D341Med (cell line): ENCODE data around the gene AP2B1.
A peak's percentile ranks its signal among the peaks of the same experiment; 100 is the strongest.
"Not testable (repeated sequence)": the region's sequence is repeated elsewhere in the genome, so short reads cannot be mapped to it uniquely, and the experiment has no call there.

Source experiments
- DNase-seq: peaks from one replicate; pipeline ENCODE4 v3.0.0; 2012; ENCODE audit warnings: low spot score

The AP2B1 gene

DNA sequence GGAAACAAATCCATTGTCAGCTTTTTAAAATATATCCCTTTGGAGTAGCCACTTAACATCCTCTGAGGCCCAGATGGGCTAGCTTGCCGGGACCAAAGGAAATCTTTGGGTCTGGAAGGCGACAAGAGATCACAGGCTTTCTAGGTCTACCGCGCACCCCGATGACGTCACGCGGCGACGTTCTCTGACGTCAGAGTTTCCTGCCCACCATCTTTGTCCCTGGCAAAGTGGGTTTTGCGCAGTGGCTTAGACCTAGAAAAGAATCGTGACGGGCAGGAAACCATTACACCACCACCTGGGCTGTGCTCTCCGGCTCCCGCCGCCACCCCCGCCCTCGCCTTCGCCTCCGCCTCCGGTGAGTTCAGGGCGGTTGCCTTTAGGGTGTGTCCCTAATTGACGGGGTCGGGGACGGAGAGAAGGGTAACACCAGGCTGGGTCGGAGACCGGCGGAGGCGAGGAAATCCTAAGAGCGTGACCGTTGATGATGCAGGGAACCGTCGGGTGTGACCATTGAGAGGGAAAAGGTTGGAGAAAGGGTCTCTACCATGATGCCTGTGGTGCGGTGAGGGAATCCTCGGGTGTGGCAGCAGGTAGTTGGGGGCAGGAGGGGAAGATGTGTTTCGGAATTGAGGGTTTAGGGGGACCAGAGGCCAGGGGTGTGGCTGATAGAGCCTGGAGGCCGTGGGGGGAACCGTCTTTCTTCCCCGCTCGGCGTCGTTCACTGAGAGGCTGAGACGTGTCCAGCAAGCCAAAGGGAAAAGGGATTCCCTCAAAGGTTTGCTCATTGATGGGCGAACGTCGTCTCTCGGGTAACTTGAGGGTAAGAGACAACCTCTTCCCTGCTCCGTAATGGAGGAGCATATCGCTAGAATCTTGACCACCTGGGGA is at the start of gene AP2B1:
Gene AP2B1, plus strand, starts transcription at position 249 of the 888 bp plus-strand sequence. CDS start 6,709 bp downstream, outside the sequence.
- DNase-seq: peak; percentile 95

DNA sequence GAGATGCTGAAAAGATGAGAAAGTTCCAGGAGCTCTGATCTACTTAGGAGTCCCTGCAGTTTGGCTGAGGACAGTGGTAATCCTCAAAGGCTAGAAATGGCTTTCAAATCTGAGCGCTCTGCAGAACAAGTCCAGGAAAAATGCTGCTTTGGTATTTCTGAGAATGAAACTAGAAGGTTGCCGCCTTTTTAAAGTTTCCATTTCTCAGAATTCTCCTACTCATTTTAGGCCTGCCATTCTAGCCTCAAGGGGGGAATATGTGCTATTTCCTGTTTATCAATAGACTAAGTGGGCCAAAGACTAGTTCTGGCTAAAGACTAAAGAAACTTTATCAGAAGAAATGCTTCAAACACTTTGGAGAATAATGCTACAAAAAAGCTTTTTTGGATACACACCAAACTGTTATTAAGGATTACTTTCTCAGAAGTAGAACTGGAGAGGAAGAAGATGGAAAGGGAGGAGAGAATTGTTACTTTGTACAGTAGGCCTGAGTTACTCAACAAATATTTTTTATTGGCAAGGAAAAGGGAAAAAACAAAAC is 49.5 kb upstream of the AP2B1 start, which contains the start of gene SLFN12L:
Gene SLFN12L, minus strand, starts transcription at position 78 of the 541 bp plus-strand sequence. CDS start 15,314 bp downstream, outside the sequence.
- DNase-seq: no peak

DNA sequence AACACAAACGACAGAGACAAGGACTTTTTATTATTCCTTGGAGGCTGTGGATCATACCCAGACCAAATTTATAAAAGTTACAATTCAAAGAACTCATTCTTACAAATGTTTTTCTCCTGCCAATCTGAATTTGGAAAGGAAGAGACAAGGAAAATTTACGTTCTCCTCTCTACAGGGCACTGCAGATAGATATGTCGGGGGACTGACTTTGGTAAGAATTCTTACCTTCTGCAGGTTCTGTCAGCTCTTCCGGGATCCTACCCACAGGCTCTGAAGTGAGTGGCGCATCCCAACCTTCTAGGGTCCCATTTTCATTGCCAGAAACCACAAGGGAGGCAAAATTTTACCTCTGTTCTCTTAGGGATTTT is 47.5 kb upstream of the AP2B1 start:
- DNase-seq: no peak

DNA sequence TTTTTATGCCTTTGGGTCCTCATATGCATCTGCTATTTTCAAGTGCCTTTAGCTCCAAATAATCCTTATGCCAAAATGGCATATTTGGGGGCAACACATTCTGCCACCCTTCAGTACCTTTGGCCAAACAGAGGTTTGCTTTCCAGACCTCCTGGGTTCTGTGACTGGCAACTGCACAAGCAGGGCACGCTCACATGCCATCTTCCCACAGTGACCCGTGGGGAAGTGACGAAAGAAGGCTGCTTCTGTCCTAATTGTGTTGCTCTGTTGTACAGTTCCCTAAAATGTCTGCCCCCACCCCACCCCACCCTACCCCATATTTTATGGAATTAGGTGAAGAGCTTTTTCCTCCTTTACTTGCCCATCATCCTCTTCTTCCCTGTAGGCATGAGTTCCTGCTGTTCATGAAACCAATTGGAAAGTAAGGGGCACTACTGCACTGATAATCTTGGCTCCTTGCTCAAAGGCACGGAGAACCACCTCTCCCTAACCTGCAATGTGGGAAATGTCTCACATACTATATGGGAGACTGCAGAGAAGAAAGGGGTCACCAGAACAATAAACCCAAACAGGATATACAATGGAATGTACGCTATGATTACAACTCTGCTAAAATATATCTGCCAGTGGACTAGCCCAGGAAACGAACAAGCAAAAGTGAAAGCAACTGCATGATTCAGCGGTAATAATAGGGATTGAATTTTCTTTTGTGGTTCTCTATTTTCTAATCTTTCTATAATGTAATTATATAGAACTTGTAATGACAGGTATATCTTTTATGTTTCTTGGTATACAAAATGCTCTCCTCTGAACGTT is 46.3 kb upstream of the AP2B1 start:
- DNase-seq: no peak

DNA sequence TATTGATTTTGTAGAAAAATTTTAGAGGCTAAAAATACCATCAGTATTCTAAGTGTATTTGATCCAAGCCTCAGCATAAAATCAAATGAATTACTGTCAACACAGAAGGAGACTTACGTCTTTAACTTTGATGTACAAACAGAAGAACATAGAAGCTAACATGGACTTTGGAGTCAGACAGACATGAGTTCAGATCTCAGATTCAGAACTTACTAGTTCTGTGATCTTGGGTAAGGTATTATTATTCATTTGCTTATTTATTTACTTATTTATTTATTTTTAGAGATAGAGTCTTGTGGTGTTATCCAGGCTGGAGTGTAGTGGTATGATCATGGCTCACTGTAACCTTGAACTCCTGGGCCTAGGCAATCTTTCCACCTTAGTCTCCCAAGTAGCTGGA is 45.7 kb upstream of the AP2B1 start:
- no peak for DNase-seq

DNA sequence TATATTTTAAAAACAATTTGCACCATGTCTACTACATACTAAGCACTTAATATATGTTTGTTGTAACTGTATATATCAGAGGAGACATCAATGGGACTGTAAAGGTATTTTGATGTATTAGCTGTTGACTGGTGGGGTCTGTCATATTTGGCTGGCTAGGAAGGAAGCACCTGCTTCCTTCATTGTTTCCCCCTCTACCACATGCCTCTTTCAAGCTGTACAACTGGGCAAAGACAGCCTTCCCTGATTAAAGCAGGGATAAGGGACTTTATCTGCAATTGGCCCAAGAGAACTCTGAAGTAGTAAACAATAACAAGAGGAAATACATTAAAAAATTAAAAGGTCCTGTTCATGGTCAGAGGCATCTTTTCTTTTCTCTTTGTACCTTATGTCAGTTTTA is 44.1 kb upstream of the AP2B1 start:
- no peak for DNase-seq

DNA sequence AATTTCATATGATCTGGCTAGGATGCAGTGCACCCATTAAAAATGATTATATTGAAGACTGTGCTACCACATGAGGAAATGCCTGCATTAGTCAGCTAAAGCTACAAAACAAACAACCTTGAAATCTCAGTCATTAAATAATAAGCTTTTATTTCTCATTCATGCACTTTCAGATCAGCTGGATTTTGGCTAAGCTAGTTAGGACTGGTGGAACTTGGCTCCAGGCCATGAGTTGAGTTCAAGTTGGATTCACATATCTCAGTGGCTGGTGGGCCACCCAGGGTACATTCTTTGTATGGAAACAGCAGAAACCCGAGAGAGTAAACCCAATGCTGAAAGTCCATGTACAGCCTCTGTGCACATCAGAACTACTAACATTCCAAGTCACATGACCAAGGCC is 43.3 kb upstream of the AP2B1 start:
- DNase-seq: no peak

DNA sequence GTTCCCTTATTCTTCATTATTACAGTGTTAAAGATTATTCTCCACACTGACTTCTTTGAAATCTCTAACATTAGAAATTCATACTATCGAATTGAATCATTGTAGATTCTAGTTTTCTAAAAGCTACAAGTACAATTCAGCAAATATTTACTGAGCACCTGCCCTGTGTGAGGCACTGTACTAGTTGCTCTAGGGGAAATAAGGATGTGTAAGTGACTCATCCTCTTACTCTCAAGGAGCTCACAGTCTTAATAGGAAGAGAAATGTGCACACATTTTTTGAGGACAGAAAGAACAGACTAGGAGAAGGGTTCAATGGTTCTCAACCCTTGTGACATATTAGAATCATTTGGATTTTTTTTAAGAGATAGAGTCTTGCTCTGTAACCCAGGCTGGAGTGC is 42.0 kb upstream of the AP2B1 start:
- no peak for DNase-seq

DNA sequence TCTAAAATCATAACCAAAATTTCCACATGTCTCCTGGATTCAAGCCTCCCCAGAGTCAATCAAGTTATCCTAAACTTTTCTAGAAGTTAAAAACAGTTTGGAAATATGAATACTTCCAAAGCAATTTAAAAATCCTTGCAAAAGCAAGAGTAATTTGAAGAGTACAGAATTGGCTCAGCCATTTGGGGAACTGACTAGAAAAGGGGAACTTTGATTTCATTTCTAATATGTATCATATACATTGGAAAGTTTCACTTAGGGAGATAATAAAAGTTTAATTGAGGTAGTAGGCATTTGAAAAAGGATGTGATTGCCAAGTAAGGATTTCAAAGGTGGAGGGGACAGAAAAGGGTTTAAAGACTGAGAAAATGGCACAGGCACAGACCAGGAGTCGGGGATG is 40.6 kb upstream of the AP2B1 start:
- no peak for DNase-seq

DNA sequence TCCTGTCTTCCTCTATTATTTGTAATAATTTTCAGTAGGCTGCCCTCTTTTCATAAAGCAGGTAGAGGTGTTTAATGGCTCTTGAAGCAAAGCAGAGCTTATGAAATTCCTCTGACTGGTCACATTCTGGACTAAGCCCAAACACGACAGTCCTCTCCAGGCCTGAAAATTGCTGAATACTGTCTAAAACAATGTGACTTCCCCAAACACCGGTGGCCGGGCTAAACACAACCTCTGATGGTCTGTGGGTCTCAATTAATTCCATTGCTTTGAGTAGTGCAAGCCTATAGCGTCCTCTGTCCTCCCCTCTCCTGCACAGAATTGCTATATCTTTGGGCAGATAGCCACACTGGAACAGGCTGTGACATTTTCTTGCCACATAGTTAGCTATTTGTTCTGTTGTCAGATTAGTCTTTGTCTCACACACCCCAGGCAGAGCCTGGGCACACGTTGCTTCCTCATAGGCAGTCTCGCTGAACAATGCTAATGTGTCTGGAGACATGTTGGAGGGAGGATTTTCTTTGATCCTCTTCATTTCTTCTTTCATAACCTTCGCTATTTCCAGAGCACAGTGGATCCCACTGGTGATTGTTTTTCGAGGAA is 38.8 kb upstream of the AP2B1 start:
- DNase-seq: no peak

DNA sequence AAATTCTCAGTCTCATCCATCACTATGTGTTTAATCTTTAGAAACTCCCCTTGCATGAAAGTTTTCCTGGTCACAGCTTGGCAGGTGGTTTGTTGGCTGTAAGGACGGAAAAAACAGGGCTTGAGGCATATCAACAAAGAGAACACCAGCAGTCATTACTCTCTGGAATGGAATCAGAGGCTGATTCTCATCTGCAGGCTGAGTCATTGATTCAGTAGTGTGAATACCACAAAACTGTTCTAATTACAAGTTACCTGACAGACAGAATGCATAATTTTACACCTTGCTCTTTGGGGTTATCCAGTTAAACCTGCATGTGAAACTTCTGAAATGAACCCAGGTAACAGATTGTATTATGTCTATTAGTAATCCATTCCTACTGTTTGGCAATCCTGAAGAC is 38.1 kb upstream of the AP2B1 start:
- DNase-seq: no peak

DNA sequence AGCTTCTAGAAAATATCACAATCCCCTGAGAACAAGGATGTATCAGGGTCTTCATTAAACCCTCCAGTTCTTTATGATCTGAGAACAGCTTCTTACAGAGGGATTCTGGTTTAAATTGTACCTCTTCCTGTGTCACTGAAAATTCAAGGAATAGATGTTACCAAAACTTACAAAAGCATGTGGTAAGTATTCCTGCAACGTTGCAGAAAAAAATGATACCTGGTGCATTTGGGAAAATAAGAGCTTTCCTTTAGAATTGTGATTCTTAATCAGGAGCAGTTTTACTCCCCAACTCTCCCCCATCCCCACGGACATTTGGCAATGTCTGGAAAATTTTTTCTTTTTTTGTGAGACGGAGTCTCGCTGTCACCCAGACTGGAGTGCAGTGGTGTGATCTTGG is 33.8 kb upstream of the AP2B1 start:
- no peak for DNase-seq

DNA sequence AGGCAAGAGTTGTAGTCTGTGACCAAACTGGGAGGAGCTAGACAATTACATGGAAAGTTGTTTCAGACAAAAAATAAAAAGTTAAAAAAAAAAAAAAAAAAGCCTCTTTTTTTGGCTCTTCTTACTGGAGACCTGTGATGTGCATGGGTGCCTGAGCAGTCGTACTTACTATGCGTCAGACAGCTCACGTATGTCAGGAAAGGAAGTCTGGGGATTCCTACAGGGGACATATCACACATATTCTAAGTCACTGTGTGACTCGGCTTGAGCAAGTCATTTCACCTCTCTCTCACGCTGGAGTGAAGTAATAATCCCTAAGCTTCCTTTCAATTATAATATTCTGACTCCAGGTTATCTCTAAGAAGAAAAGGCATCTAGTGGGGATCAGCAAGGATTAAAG is 32.5 kb upstream of the AP2B1 start:
- no peak for DNase-seq

DNA sequence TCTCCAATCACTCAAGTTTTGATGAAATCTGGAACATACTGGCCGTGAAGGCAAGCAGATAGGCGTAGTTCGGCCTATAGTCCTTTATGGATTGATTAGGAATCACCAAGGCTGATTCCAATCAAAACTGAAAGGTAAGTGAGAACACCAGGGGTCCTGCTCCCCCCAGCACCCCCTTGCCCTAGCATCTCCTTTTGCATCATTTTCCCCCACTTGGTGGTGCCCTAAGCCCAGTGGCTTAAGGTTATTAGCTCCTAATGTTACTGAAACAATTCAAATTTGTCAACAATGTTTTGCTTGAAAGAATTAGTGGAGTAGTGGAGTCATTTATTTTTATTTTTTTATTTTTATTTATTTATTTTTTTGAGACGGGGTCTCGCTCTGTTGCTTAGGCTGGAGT is 31.4 kb upstream of the AP2B1 start:
- peak; percentile 63 for DNase-seq

DNA sequence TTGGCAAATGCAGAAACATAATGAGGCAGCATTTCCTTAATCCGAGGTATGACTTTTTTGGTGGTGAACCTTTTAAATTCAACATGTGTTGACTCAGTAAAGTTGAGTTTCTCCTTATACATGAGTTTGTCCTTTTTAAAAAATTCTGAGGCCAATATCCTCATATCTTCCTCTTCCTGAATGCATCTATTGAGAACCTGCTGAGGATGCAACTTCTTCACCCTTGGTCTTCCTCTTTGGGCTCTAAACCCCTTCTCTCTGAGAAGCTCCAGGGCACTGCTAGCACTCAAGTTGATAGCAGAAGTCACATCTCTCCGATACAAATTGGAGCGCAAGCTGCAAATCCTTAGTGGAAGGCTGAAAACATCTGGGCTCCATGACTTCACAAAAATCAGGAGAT is 29.8 kb upstream of the AP2B1 start:
- DNase-seq: no peak

DNA sequence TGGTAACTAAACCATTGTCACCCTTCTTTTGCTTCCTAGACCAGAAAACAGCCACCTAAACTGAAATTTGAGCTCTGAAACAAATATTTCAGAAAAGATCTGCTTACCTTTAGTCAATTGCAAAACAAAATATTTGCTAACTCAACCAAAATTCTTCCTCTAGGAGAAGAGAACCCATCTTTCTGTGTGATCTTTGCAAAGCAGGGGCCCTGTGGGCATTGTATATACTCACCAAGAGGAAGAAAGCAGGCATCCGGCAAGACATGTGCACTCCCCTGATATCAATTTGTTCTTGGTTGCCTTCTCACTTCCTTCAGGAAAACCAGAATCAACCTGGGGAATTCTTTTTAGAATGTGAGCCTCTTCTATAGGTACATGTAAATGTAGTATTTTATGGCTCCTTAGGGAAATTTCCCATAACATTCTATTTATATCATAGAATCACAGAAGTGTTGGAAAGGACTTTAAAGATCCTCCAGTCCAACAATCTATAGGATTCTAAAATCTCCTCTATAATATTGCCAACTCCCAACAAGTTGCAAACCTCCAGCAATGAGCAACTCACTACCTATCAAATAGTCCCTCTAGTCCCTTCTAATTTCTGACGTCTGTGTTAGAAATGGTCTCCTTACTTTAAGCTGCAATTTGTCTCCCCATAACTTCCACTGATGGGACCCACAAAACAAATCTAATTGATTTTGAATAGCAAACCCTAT is 27.5 kb upstream of the AP2B1 start:
- no peak for DNase-seq

DNA sequence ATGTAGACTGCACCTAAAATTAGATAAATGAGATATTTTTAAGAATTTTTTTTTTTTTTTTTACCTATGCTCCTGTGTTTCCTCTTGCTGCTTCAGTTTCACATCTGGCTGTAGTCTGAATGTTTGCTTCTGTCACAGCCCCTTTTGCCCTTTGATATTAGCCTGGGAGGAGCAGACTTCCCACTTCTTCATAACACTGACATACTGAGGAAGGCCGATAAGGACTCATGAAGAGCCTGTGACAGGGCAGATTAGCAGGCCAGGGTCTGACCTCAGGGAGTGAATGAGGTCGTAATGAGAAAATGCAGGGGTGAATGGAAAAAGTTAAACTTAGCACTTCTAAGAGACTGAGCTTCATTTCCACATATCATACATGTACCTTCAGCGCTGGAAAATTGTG is 26.4 kb upstream of the AP2B1 start, which contains the start of gene SLFN14:
Gene SLFN14, minus strand, starts transcription at position 117 of the 400 bp plus-strand sequence. CDS start 2,757 bp downstream, outside the sequence.
- DNase-seq: no peak

DNA sequence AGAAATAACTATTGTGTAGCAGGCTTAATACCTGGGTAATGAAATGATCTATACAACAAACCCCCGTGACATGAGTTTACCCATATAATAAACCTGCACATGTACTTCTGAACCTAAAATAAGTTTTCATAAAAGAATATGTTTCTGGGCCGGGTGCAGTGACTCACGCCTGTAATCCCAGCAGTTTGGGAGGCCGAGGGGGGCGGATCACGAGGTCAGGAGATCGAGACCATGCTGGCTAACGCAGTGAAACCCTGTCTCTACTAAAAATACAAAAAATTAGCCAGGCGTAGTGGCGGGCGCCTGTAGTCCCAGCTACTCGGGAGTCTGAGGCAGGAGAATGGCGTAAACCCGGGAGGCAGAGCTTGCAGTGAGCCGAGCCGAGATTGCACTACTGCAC is 23.9 kb upstream of the AP2B1 start:
- DNase-seq: not testable (repeated sequence)

DNA sequence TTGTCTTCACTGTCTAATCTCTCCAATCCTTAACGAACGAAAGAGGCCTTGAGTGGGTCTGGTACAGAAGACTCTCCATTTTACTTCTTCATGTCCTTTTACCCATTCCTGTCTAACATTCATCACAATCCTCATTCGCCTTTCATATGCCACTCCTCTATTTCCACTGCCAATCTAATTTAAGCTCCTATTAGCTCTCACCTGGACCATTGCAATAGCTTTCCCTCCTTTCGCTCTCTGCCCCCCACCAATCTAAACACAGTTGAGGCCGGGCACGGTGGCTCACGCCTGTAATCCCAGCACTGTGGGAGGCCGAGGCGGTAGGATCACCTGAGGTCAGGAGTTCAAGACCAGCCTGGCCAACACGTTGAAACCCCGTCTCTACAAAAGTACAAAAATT is 20.2 kb upstream of the AP2B1 start:
- DNase-seq: no peak

DNA sequence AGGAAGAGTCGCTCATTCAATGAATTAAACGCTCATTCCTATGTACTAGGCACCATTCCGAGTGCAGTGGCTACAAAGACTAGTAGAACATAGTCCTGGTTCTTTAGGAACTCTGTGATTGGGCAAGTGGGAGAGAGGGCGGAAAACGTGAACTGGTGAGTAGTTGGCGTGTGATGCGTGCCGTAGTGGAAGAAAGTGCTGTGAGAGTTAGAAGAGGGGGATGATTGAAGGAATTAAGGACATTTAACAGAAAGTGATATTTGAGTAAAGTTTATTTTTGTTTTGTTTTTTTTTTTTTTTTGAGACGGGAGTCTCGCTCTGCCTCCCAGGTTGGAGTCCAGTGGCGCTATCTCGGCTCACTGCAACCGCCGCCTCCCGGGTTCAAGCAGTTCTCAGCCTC is 18.6 kb upstream of the AP2B1 start:
- peak; percentile 46 for DNase-seq

DNA sequence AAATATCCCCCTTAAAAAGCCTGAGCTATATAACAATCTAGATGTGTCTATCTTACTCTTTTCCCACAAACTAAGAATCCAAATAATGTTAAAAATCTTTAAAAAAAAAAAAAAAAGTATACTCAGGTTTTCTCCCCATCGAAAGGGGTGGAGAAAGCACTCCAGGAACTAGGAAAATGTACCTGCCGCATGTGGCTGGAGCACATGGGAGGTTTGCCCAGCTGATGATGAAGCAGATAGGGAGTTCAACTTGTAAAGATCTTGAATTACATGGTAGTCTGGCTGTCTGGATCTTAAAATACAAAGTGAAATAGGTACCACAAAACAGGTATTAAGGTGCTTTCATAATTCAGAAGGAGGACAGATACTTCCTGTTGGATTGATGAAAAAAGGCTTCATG is 17.7 kb upstream of the AP2B1 start:
- no peak for DNase-seq

DNA sequence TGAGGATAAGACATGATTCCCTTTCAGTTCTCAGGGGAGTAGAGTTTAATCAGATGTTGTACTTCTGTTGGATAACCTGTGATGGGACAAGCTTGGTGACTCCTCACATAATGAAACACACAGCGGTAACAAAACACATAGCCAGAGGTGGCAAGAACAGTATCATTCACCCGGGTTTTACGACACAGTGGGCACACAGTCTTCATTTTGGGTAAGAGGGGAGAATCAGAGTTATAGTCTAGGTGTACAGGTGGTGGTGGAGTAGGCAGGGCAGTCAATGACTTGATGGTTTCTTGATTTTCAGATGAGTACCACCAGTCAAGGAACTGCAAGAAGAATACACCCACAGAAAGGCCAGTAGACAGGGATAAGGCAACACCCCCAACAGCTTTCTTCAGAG is 11.4 kb upstream of the AP2B1 start:
- DNase-seq: no peak
